Caco-2 (cell line): ENCODE data around the gene SLC9A8. TPM values are rescaled to one million over a fixed set of nuclear protein-coding genes. Genes with fewer than 3 reads are reported as not detected.
A peak's percentile ranks its signal among the peaks of the same experiment; 100 is the strongest.

Experiments used
- BruUV-seq: library from RNA; stranded (reverse); fragments of 400-500 nt; replicated peaks from 2 replicates; lab custom pipeline; 2021; lab: Mats Ljungman, UMichigan
- CTCF ChIA-PET: fragments of 300-600 bp; sonication (Branson Sonifier 250); formaldehyde crosslinking; loops from one replicate; lab custom pipeline; 2022; ENCODE audit warnings: antibody characterized with exemption; lab: Charles Lee
- POLR2A ChIA-PET: fragments of 300-600 bp; sonication (Branson Sonifier 250); formaldehyde crosslinking; loops from one replicate; lab custom pipeline; 2022; ENCODE audit warnings: antibody characterized with exemption; lab: Charles Lee
- DNase-seq, 2 experiments: peaks; one replicate each; pipeline versions ENCODE4 v3.0.0 to v3.0.0-alpha.2; 2020 to 2022
- H3K27me3 ChIP-seq: replicated peaks from 2 replicates; pipeline ENCODE4 v1.6.0; 2011; ENCODE audit warnings: low read length; ENCODE audit not compliant: control insufficient read depth, insufficient read depth
- H3K36me3 ChIP-seq: 2 replicates; pipeline ENCODE4 v1.5.1; 2011; ENCODE audit warnings: low read length; ENCODE audit not compliant: control insufficient read depth, insufficient read depth
- H3K4me1 ChIP-seq: fragments of 250-450 bp; sonication (Bioruptor Pico); 2 replicates; pipeline ENCODE4 v1.5.1; 2020; ENCODE audit warnings: mild to moderate bottlenecking
- H3K4me3 ChIP-seq: 2 replicates; pipeline ENCODE4 v1.5.1; 2011; ENCODE audit warnings: low read depth, mild to moderate bottlenecking, control low read depth, low read length
- H3K9me3 ChIP-seq: fragments of 250-450 bp; sonication (Bioruptor Pico); 2 replicates; pipeline ENCODE4 v1.5.1; 2020; ENCODE audit warnings: mild to moderate bottlenecking, moderate library complexity
- H3K27ac Mint-ChIP-seq: one replicate; pipeline ENCODE4 v1.8.0; 2022; ENCODE audit warnings: mixed read lengths; ENCODE audit not compliant: unreplicated experiment
- H3K27me3 Mint-ChIP-seq: one replicate; pipeline ENCODE4 v1.8.0; 2022; ENCODE audit warnings: mixed read lengths; ENCODE audit not compliant: insufficient read depth, unreplicated experiment
- H3K36me3 Mint-ChIP-seq: one replicate; pipeline ENCODE4 v1.8.0; 2022; ENCODE audit warnings: mild to moderate bottlenecking, mixed read lengths; ENCODE audit not compliant: insufficient read depth, unreplicated experiment
- H3K4me1 Mint-ChIP-seq: one replicate; pipeline ENCODE4 v1.8.0; 2022; ENCODE audit warnings: low read depth, mixed read lengths; ENCODE audit not compliant: unreplicated experiment
- H3K4me3 Mint-ChIP-seq: one replicate; pipeline ENCODE4 v1.8.0; 2022; ENCODE audit warnings: mild to moderate bottlenecking, moderate library complexity, mixed read lengths; ENCODE audit not compliant: unreplicated experiment
- H3K9me3 Mint-ChIP-seq: one replicate; pipeline ENCODE4 v1.8.0; 2022; ENCODE audit warnings: mixed read lengths; ENCODE audit not compliant: unreplicated experiment
- CTCF ChIP-seq, 2 experiments: fragments of 200-600 bp in 1 of 2; IDR thresholded peaks; 1 replicate in 1 of 2; 2 replicates in 1 of 2; pipeline versions ENCODE4 v1.5.1 to v1.8.0; 2011 to 2022; ENCODE audit warnings: antibody characterized with exemption in 1 of 2, control low read depth in 1 of 2, inconsistent platforms in 1 of 2, low read depth in 1 of 2, low read length in 1 of 2, mild to moderate bottlenecking in 1 of 2, moderate library complexity in 1 of 2; ENCODE audit not compliant: insufficient read depth in 1 of 2, severe bottlenecking in 1 of 2, unreplicated experiment in 1 of 2
- intact Hi-C: fragments of 100-400 bp; cut with micrococcal nuclease; formaldehyde crosslinking; loops from one replicate; pipeline ENCODE4 v1.10.0; 2022; ENCODE audit not compliant: unreplicated experiment
- total RNA-seq: library from RNA; stranded (reverse); gene quantifications from 2 replicates; pipeline ENCODE4 v1.2.3, GENCODE V29; 2022

SLC9A8 gene
- total RNA-seq, 1 experiment from 2014 or later: 21.4 TPM

GRCh38 chr20:49872056-49872455 lies 59.4 kb downstream of the SLC9A8 start:
- H3K4me1 Mint-ChIP-seq: peaks cover 15% of the 10 kb centered on the region
- Histone ChIP-seq H3K9me3 (no peaks in the 10 kb centered on the region), H3K36me3 (peaks cover 5% of the 10 kb centered on the region), H3K4me3 (no peak overlapping the region), H3K27me3 (no peaks in the 10 kb centered on the region), H3K4me1 (peaks cover 10% of the 10 kb centered on the region; the same call in 1 of the 2 replicates)
- POLR2A ChIA-PET: no interaction called here
- DNase-seq: peak in 1 of 2 experiments; percentile 35
- CTCF ChIA-PET: no interaction called here
- no TSS peak for BruUV-seq
- no peak for TF ChIP-seq CTCF (IDR thresholded peaks at IDR 0.05; ENCODE audit: insufficient read depth in 1 of 2, low read depth in 1 of 2, low read length in 1 of 2, severe bottlenecking in 1 of 2, unreplicated experiment in 1 of 2)
- intact Hi-C loops: no loop called here
- no peaks in the 10 kb centered on the region for H3K9me3 Mint-ChIP-seq
- H3K27me3 Mint-ChIP-seq: no peaks in the 10 kb centered on the region
- peaks cover 13% of the 10 kb centered on the region for H3K36me3 Mint-ChIP-seq
- H3K27ac Mint-ChIP-seq: no peak overlapping the region
- H3K4me3 Mint-ChIP-seq: no peak overlapping the region

GRCh38 chr20:49874696-49875095 lies 62.1 kb downstream of the SLC9A8 start:
- Histone ChIP-seq H3K27me3 (no peaks in the 10 kb centered on the region), H3K4me1 (no peaks in the 10 kb centered on the region; the same call in 1 of the 2 replicates), H3K36me3 (peaks cover 1% of the 10 kb centered on the region; the same call in 1 of the 2 replicates), H3K9me3 (no peaks in the 10 kb centered on the region), H3K4me3 (no peak overlapping the region)
- Mint-ChIP-seq H3K9me3 (no peaks in the 10 kb centered on the region), H3K27ac (no peak overlapping the region), H3K4me1 (peaks cover 7% of the 10 kb centered on the region), H3K4me3 (no peak overlapping the region), H3K36me3 (peaks cover 13% of the 10 kb centered on the region), H3K27me3 (no peaks in the 10 kb centered on the region)
- no TSS peak for BruUV-seq
- intact Hi-C loops: no loop called here
- ChIA-PET POLR2A (no interaction called here), CTCF (no interaction called here)
- TF ChIP-seq CTCF (IDR thresholded peaks at IDR 0.05; ENCODE audit: insufficient read depth in 1 of 2, low read depth in 1 of 2, low read length in 1 of 2, severe bottlenecking in 1 of 2, unreplicated experiment in 1 of 2): no peak
- peak in 1 of 2 experiments; percentile 37 for DNase-seq

GRCh38 chr20:49877386-49877921 lies 64.8 kb downstream of the SLC9A8 start:
- no TSS peak for BruUV-seq
- intact Hi-C loops: no loop called here
- Histone ChIP-seq H3K4me3 (no peak overlapping the region), H3K27me3 (no peaks in the 10 kb centered on the region), H3K36me3 (peaks cover 3% of the 10 kb centered on the region; the same call in 1 of the 2 replicates), H3K9me3 (no peaks in the 10 kb centered on the region), H3K4me1 (no peaks in the 10 kb centered on the region)
- no peaks in the 10 kb centered on the region for H3K9me3 Mint-ChIP-seq
- DNase-seq: no peak
- no peak overlapping the region for H3K4me3 Mint-ChIP-seq
- no peak overlapping the region for H3K27ac Mint-ChIP-seq
- H3K4me1 Mint-ChIP-seq: peaks cover 7% of the 10 kb centered on the region
- POLR2A ChIA-PET: no interaction called here
- CTCF ChIA-PET: interaction anchor here (0.9 kb wide), 1 partner anchor 14 kb away, joined by 3 read pairs; no protein-coding TSS in a partner anchor
- H3K27me3 Mint-ChIP-seq: no peaks in the 10 kb centered on the region
- TF ChIP-seq CTCF (IDR thresholded peaks at IDR 0.05; ENCODE audit: insufficient read depth in 1 of 2, low read depth in 1 of 2, low read length in 1 of 2, severe bottlenecking in 1 of 2, unreplicated experiment in 1 of 2): no peak
- H3K36me3 Mint-ChIP-seq: peaks cover 7% of the 10 kb centered on the region
